HepG2 (cell line): Measurements from ENCODE around the gene GDF9. TPM values are rescaled to one million over a fixed set of nuclear protein-coding genes. Genes with fewer than 3 reads are reported as not detected.

ENCODE experiments used
- ATAC-seq: fragments of 200-7000 bp; cut with Tn5 transposase; 3 replicates; pipeline ENCODE4 v1.9.1; 2020; ENCODE audit warnings: mild to moderate bottlenecking, moderate library complexity
- BruUV-seq: library from RNA; stranded (reverse); fragments of 400-500 nt; replicated peaks from 2 replicates; lab custom pipeline; 2021; lab: Mats Ljungman, UMichigan
- CTCF ChIA-PET: fragments of 300-600 bp; formaldehyde crosslinking; extraction: SDS; loops from one replicate; lab custom pipeline; 2021; ENCODE audit warnings: low total read pairs, inconsistent platforms, low intra/inter-chr PET ratio; lab: Yijun Ruan, JAX
- POLR2A ChIA-PET: fragments of 350-600 bp; sonication (Branson Sonifier 250); formaldehyde crosslinking; loops from one replicate; lab custom pipeline; 2020; ENCODE audit warnings: antibody characterized with exemption, inconsistent platforms; lab: Yijun Ruan, JAX
- DNase-seq: peaks from one replicate; pipeline ENCODE4 v3.0.0-alpha.2; 2015; ENCODE audit warnings: low spot score
- FAIRE-seq: peaks from 3 replicates; lab custom pipeline; 2011; peaks lifted over from hg19 to GRCh38; lab: Jason Lieb, UNC
- H2AFZ ChIP-seq: one replicate; pipeline ENCODE4 v1.6.1; 2011; ENCODE audit warnings: low read length, inconsistent platforms
- H3K27ac ChIP-seq: fragments of 300-600 bp; 3 replicates; pipeline ENCODE4 v1.8.0; 2011; ENCODE audit warnings: mixed run types, mild to moderate bottlenecking, mixed read lengths, low read length, inconsistent platforms; ENCODE audit not compliant: insufficient read depth; ENCODE audit errors: extremely low read length
- H3K27me3 ChIP-seq, 2 experiments: fragments of 200-600 bp in 1 of 2; 2 replicates in 1 of 2; 3 replicates in 1 of 2; pipeline versions ENCODE4 v1.6.0 to v1.8.0; 2011; ENCODE audit warnings: low read length in 2 of 2, mild to moderate bottlenecking in 2 of 2, moderate library complexity in 2 of 2, inconsistent platforms in 1 of 2; ENCODE audit not compliant: insufficient read depth in 2 of 2, control insufficient read depth in 1 of 2
- H3K36me3 ChIP-seq, 2 experiments: fragments of 200-600 bp in 1 of 2; replicated peaks in 1 of 2; 2 replicates in 1 of 2; 3 replicates in 1 of 2; pipeline versions ENCODE4 v1.5.1 to v1.8.0; 2011; ENCODE audit warnings: low read length in 2 of 2, inconsistent platforms in 1 of 2; ENCODE audit not compliant: insufficient read depth in 2 of 2, control insufficient read depth in 1 of 2
- H3K4me1 ChIP-seq: 2 replicates; pipeline ENCODE4 v1.5.1; 2012; ENCODE audit warnings: low read length, inconsistent platforms; ENCODE audit not compliant: insufficient read depth
- H3K4me2 ChIP-seq: 2 replicates; pipeline ENCODE4 v1.6.0; 2011; ENCODE audit warnings: low read depth, low read length, inconsistent platforms
- H3K4me3 ChIP-seq, 3 experiments: fragments of 200-600 bp in 1 of 3; sonication (generic), shearing (Covaris generic) in 1 of 3; replicated peaks in 1 of 3; 2 replicates each; pipeline ENCODE4 v1.5.1; 2011 to 2016; ENCODE audit warnings: low read length in 3 of 3, inconsistent platforms in 2 of 3, low read depth in 2 of 3, mild to moderate bottlenecking in 2 of 3, control low read depth in 1 of 3, mixed read lengths in 1 of 3; ENCODE audit not compliant: insufficient read depth in 1 of 3
- H3K79me2 ChIP-seq: one replicate; pipeline ENCODE4 v1.6.1; 2011; ENCODE audit warnings: low read length, inconsistent platforms; ENCODE audit not compliant: insufficient read depth
- H3K9ac ChIP-seq: 2 replicates; pipeline ENCODE4 v1.6.0; 2011; ENCODE audit warnings: mild to moderate bottlenecking, low read depth, low read length, inconsistent platforms; ENCODE audit not compliant: insufficient read depth
- H3K9me3 ChIP-seq: 2 replicates; pipeline ENCODE4 v1.5.1; 2012; ENCODE audit warnings: mild to moderate bottlenecking, low read length
- H4K20me1 ChIP-seq: 2 replicates; pipeline ENCODE4 v1.6.0; 2011; ENCODE audit warnings: inconsistent platforms, mild to moderate bottlenecking, low read length, moderate library complexity; ENCODE audit not compliant: insufficient read depth
- AFF4 ChIP-seq: sonication (generic); formaldehyde crosslinking; IDR thresholded peaks from 2 replicates; pipeline ENCODE4 v1.4.0; 2020; ENCODE audit warnings: missing genetic modification reagents
- GLI4 ChIP-seq: sonication (generic); formaldehyde crosslinking; IDR thresholded peaks from 2 replicates; pipeline ENCODE4 v1.5.1; 2020; ENCODE audit warnings: missing genetic modification reagents, mild to moderate bottlenecking, moderate library complexity, borderline replicate concordance
- IKZF1 ChIP-seq: fragments of 450-650 bp; IDR thresholded peaks from 2 replicates; pipeline ENCODE4 v1.7.1; 2016
- NCOA2 ChIP-seq: sonication (generic); formaldehyde crosslinking; IDR thresholded peaks from 2 replicates; pipeline ENCODE4 v1.8.0; 2022; ENCODE audit warnings: inconsistent platforms
- NFIC ChIP-seq: IDR thresholded peaks from 2 replicates; pipeline ENCODE4 v1.6.1; 2012; ENCODE audit warnings: mild to moderate bottlenecking, low read length, inconsistent platforms
- RARA ChIP-seq: IDR thresholded peaks from 2 replicates; pipeline ENCODE4 v1.6.1; 2016; ENCODE audit warnings: missing genetic modification reagents, missing compliant biosample characterization
- REST ChIP-seq, 2 experiments: IDR thresholded peaks; 2 replicates each; pipeline ENCODE4 v1.6.1; 2011 to 2012; ENCODE audit warnings: low read length in 2 of 2, borderline replicate concordance in 1 of 2, low read depth in 1 of 2, mild to moderate bottlenecking in 1 of 2, moderate library complexity in 1 of 2
- SP5 ChIP-seq: IDR thresholded peaks from 2 replicates; pipeline ENCODE4 v1.6.1; 2016; ENCODE audit warnings: low read depth, borderline replicate concordance
- SPEN ChIP-seq: sonication (generic); formaldehyde crosslinking; IDR thresholded peaks from 2 replicates; pipeline ENCODE4 v1.5.1; 2020; ENCODE audit warnings: low read depth, mild to moderate bottlenecking, missing genetic modification reagents
- SRSF1 ChIP-seq: fragments of 200-400 bp; formaldehyde crosslinking; optimal IDR thresholded peaks from 2 replicates; pipeline ENCODE3; 2017; ENCODE audit warnings: mild to moderate bottlenecking, low read depth, low read length, moderate library complexity
- TCF7 ChIP-seq: sonication (generic); IDR thresholded peaks from 2 replicates; pipeline ENCODE4 v1.6.1; 2016; ENCODE audit warnings: antibody characterized with exemption, low read depth
- ZBTB2 ChIP-seq: sonication (generic); formaldehyde crosslinking; IDR thresholded peaks from 2 replicates; pipeline ENCODE4 v1.8.0; 2022; ENCODE audit warnings: low read depth, missing genetic modification reagents
- ZKSCAN1 ChIP-seq: fragments of 150-350 bp; IDR thresholded peaks from 2 replicates; pipeline ENCODE4 v1.6.1; 2014; ENCODE audit warnings: low read length
- WGBS: methylation state at CpG from one replicate; pipeline ENCODE4 v1.1.6; 2017; ENCODE audit warnings: low lambda C conversion rate; 5-methylcytosine and 5-hydroxymethylcytosine counted together
- in situ Hi-C: cut with HindIII; loops from 2 replicates; pipeline ENCODE4 v1.10.0; 2017; ENCODE audit warnings: low pct_unique_long_range_greater_than_20kb; ENCODE audit not compliant: extremely low pct_ligation_motif_present
- intact Hi-C: fragments of 100-400 bp; cut with micrococcal nuclease; formaldehyde crosslinking; loops from one replicate; pipeline ENCODE4 v1.10.0; 2022; ENCODE audit not compliant: unreplicated experiment
- polyA plus RNA-seq, 8 experiments: library from polyadenylated mRNA; depleted of rRNA in 3 of 8; stranded (reverse) in 7 of 8; unstranded in 1 of 8; fragments of >200 nt; fragmentation: Illumina TruSeq in 4 of 8; extraction: Trizol in 4 of 8; gene quantifications; 2 replicates each; pipeline versions ENCODE4 v1.2.1 to v1.2.3, GENCODE V29; 2011 to 2016; ENCODE audit warnings: low read depth in 4 of 8, missing spikeins in 1 of 8, mixed read lengths in 1 of 8; ENCODE audit not compliant: insufficient read depth in 1 of 8
- total RNA-seq, 5 experiments: library from RNA; depleted of rRNA; stranded (reverse); fragments of >200 nt; fragmentation: Illumina TruSeq; extraction: Trizol; gene quantifications; 2 replicates each; pipeline ENCODE4 v1.2.3, GENCODE V29; 2016; ENCODE audit warnings: low read depth in 1 of 5

The GDF9 gene
- total and polyA plus RNA-seq, 2 of the 13 experiments (the other 11 are each of a cell fraction or from before 2014, with no cell fraction given) = 0.33 to 0.38 TPM

- Histone ChIP-seq H3K27ac (peak overlapping the region; percentile 98), H3K9ac (peak overlapping the region; percentile 88), H3K27me3 (no peaks in the 10 kb centered on the region), H4K20me1 (no peaks in the 10 kb centered on the region), H3K79me2 (no peaks in the 10 kb centered on the region), H2AFZ (no peak overlapping the region), H3K4me2 (peak overlapping the region; percentile 92), H3K36me3 (no peaks in the 10 kb centered on the region), H3K4me3 (peak overlapping the region; percentile 36 to 68 (median 48); a peak in 5 of 6 replicates), H3K4me1 (peaks cover 81% of the 10 kb centered on the region), H3K9me3 (no peaks in the 10 kb centered on the region)
- ATAC-seq (peak; percentile 72), FAIRE-seq (peak; percentile 68), DNase-seq (peak; percentile 89)
- ChIA-PET POLR2A (interaction anchor here (0.9 to 4.8 kb wide), 12 partner anchors 9 to 212 kb away, joined by 3 to 51 read pairs (median 10); partner anchors contain the start of genes GDF9, HSPA4, SHROOM1 and UQCRQ), CTCF (no interaction called here)
- BruUV-seq = TSS peak; percentile 93
- intact Hi-C loops (no loop called here), in situ Hi-C loops (no loop called here)
- 1% methylated on average over 8 of the region's 8 CpGs for WGBS
- TF ChIP-seq REST (IDR thresholded peaks at IDR 0.05; ENCODE audit: borderline replicate concordance in 1 of 2, low read depth in 1 of 2, low read length in 2 of 2) (no peak), NFIC (peak; percentile 75; the same call in 1 of the 2 replicates), IKZF1 (no peak), SRSF1 (no peak), ZBTB2 (CRISPR knock-in tag) (no peak), GLI4 (no peak), RARA (CRISPR knock-in tag) (peak; percentile 90), SPEN (peak; percentile 46; the same call in 1 of the 2 replicates), SP5 (peak; percentile 3; the same call in 1 of the 2 replicates), AFF4 (CRISPR knock-in tag) (peak; percentile 66; the same call in 1 of the 2 replicates), NCOA2 (CRISPR knock-in tag) (peak; percentile 85), TCF7 (peak; percentile 94), ZKSCAN1 (0 out of 2 replicates have a peak, but pooled peaks have one; percentile 23)
These were observed 26.6 kb downstream of the GDF9 start for GRCh38 chr5:132839426-132840301.
